HG03558 (cell line): Measurements from ENCODE around the gene MAGI2.

Experiments used
- ATAC-seq: cut with Tn5 transposase; IDR thresholded peaks from one replicate; pipeline ENCODE4 v1.9.1; 2021; ENCODE audit warnings: moderate number of reproducible peaks; ENCODE audit not compliant: unreplicated experiment; ENCODE audit errors: extremely low read depth

The MAGI2 gene

GRCh38 chr7:78114993-78115392 is 1338.5 kb downstream of the MAGI2 start:
- no peak for ATAC-seq

GRCh38 chr7:78112488-78112887 is 1341.0 kb downstream of the MAGI2 start:
- no peak for ATAC-seq

GRCh38 chr7:78111386-78111785 is 1342.1 kb downstream of the MAGI2 start:
- ATAC-seq: no peak

- no peak for ATAC-seq
Observed at GRCh38 chr7:78103475-78103874, 1350.0 kb downstream of the MAGI2 start.

- ATAC-seq: no peak
Observed at GRCh38 chr7:78101076-78101475, 1352.4 kb downstream of the MAGI2 start.

- ATAC-seq: no peak
Observed at GRCh38 chr7:78099715-78100394, 1353.6 kb downstream of the MAGI2 start.

- no peak for ATAC-seq
Observed at GRCh38 chr7:78095549-78095948, 1357.9 kb downstream of the MAGI2 start.

- no peak for ATAC-seq
Observed at GRCh38 chr7:78092331-78092730, 1361.1 kb downstream of the MAGI2 start.

- ATAC-seq: no peak
Observed at GRCh38 chr7:78090616-78091015, 1362.9 kb downstream of the MAGI2 start.

- ATAC-seq: no peak
Observed at GRCh38 chr7:78083476-78084120, 1369.9 kb downstream of the MAGI2 start.

- no peak for ATAC-seq
Observed at GRCh38 chr7:78082556-78082955, 1370.9 kb downstream of the MAGI2 start.

- no peak for ATAC-seq
Observed at GRCh38 chr7:78081888-78082287, 1371.6 kb downstream of the MAGI2 start.

GRCh38 chr7:78081344-78081743 is 1372.1 kb downstream of the MAGI2 start:
- ATAC-seq: no peak

GRCh38 chr7:78080811-78081210 is 1372.7 kb downstream of the MAGI2 start:
- no peak for ATAC-seq

GRCh38 chr7:78080241-78080640 is 1373.2 kb downstream of the MAGI2 start:
- ATAC-seq: no peak

- ATAC-seq: no peak
Observed at GRCh38 chr7:78074713-78075112, 1378.8 kb downstream of the MAGI2 start.

GRCh38 chr7:78073609-78074382 is 1379.7 kb downstream of the MAGI2 start:
- no peak for ATAC-seq

GRCh38 chr7:78072201-78072590 is 1381.3 kb downstream of the MAGI2 start:
- no peak for ATAC-seq

GRCh38 chr7:78071491-78072200 is 1381.8 kb downstream of the MAGI2 start:
- ATAC-seq: no peak

GRCh38 chr7:78066599-78066998 is 1386.9 kb downstream of the MAGI2 start:
- no peak for ATAC-seq

GRCh38 chr7:78063758-78064157 is 1389.7 kb downstream of the MAGI2 start:
- ATAC-seq: no peak
